Motor neuron (in vitro differentiated cells): ENCODE measurements around the gene ASIC2. TPM values are rescaled to one million over a fixed set of nuclear protein-coding genes. Genes with fewer than 3 reads are reported as not detected.

Experiments
- ATAC-seq, 8 experiments: fragments of 200-7000 bp; cut with Tn5 transposase; replicated peaks in 6 of 8; 2 replicates each; pipeline ENCODE4 v1.8.0; 2021; ENCODE audit warnings: mild to moderate bottlenecking in 8 of 8, moderate library complexity in 8 of 8
- H3K27ac ChIP-seq, 2 donors: fragments of 250-450 bp; sonication (Bioruptor Pico); 2 replicates each; pipeline ENCODE4 v1.9.0; 2021; ENCODE audit warnings: antibody characterized with exemption in 2 of 2, mild to moderate bottlenecking in 2 of 2, moderate library complexity in 1 of 2
- H3K4me1 ChIP-seq, 2 donors: fragments of 250-450 bp; sonication (Bioruptor Pico); replicated peaks in 1 of 2; 2 replicates each; pipeline ENCODE4 v1.6.1; 2021; ENCODE audit warnings: antibody characterized with exemption in 2 of 2, mild to moderate bottlenecking in 2 of 2, moderate library complexity in 1 of 2
- H3K4me3 ChIP-seq, 5 donors: fragments of 250-450 bp; sonication (Bioruptor Pico); 2 replicates each; pipeline ENCODE4 v1.9.0; 2021; ENCODE audit warnings: antibody characterized with exemption in 5 of 5, mild to moderate bottlenecking in 5 of 5, moderate library complexity in 4 of 5
- WGBS, 10 experiments: fragments of 450-650 bp; shearing (Covaris generic); methylation state at CpG; one replicate each; pipeline ENCODE4 v1.0.0; 2022; 5-methylcytosine and 5-hydroxymethylcytosine counted together
- in situ Hi-C, 9 experiments: fragments of 400-800 bp; cut with MboI; loops; one replicate each; pipeline ENCODE4 v1.15.0; 2021; ENCODE audit warnings: low sequenced_read_pairs in 9 of 9, low pct_unique_long_range_greater_than_20kb in 2 of 9; ENCODE audit not compliant: unreplicated experiment in 9 of 9
- total RNA-seq, 8 experiments: library from RNA; unstranded; fragments of 300-600 nt; gene quantifications; 2 replicates each; pipeline versions ENCODE4 v1.2.3 to v1.2.4, GENCODE V29; 2022

The ASIC2 gene
- total RNA-seq, 8 experiments from 2014 or later = 0.66 to 8.2 (median 1.8) TPM

DNA sequence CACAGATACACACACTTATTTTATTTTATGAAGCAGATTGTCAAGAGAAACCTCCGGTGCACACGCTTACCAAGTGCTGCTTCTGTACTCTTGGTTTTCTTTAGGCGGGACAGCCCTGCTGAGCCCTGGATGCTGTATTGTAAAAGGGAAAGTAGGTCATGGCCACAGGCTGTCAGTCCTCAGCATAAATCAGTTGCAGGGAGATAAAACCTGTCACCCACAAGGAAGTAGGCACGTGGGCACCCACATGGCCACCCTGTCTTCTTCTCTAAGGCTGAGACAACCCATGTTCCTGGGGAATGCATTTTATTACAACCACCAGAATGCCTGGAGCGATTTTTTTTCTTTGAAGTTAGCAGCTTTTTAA, 59.3 kb downstream of the ASIC2 start:
- WGBS, 10 experiments = 36 to 80% (median 69%) methylated on average over 1 to 5 of the region's 5 CpGs; no CpG with 5 or more reads in 3 of the 10 experiments

DNA sequence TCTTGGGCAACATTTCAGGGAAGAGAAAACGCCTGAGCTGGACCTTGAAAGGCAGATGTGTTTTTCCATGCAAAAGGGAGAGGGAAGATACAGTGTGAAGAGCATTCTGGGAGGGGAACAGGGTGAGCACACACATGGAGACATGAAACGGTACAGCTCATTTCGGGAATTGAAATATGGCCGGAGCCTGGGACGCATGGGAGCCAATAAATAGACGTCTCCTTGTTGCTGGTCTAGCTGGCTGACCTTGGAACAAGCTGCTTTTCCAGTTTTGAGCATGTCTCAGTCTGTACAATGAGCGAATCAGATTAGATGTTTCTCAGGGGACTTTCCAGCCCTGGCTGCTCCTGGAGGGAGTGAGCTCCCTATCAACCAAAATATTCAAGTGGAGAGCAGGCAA, 63.6 kb downstream of the ASIC2 start:
- ATAC-seq = no peak
- Histone ChIP-seq H3K4me1 (peaks cover 5 to 12% of the 10 kb centered on the region in 2 donors), H3K27ac (no peak overlapping the region), H3K4me3 (no peak overlapping the region)
- 40 to 90% (median 81%) methylated on average over 1 to 6 of the region's 7 CpGs; no CpG with 5 or more reads in 2 of the 10 experiments for WGBS, 10 experiments
- in situ Hi-C loops = no loop called here

More for the DNA sequence above, 59.3 kb downstream of the ASIC2 start:
- in situ Hi-C loops = no loop called here
- peak in 7 of 8 experiments; percentile 8 to 78 (median 51) for ATAC-seq
- Histone ChIP-seq H3K27ac (peak overlapping the region in 1 of 2 donors; percentile 26), H3K4me3 (no peak overlapping the region), H3K4me1 (peaks cover 5 to 12% of the 10 kb centered on the region in 2 donors)

DNA sequence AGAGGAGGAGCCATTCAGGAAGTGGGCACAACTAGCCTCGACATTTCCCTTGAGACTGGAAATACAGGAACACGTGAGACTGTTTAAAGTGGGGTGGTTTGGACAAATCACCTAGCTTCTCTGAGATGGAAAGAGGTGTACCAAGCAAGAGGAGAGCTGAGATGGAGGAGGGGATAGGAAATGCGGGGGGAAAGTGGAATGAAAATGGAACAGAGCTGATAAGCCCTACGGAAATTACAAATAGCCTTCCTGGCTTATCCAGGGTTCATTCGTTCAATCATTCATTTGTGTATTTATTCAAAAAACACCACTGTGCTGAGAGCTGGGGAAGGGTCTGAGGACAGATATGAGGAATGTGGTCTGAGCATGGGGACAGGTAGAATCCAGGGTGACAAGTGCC, 64.1 kb downstream of the ASIC2 start:
- 24 to 100% (median 74%) methylated on average over 1 to 5 of the region's 5 CpGs for WGBS, 10 experiments
- Histone ChIP-seq H3K4me3 (no peak overlapping the region), H3K4me1 (peaks cover 5 to 10% of the 10 kb centered on the region in 2 donors), H3K27ac (no peak overlapping the region)
- no peak for ATAC-seq
- in situ Hi-C loops = no loop called here

DNA sequence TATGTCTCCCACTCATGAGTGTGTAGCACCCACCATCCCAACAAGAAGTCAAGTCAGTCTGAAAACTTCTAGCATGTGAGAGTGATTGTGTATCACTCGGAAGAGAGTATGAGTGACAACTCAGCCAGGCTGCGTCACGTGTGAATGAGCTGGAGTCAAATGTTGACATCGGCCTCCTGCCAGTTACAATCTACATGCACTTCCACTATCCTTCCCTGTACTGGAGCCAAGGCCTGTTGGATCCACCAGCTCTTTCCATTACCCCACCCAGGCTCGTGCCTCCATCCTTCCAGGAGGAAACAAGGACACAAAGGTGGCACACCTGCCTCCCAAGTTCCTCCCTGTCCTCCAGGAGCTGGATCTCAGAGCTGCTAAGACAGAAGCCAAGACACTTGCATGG, 64.5 kb downstream of the ASIC2 start:
- 0 to 100% (median 78%) methylated on average over 1 to 5 of the region's 5 CpGs; no CpG with 5 or more reads in 3 of the 10 experiments for WGBS, 10 experiments

DNA sequence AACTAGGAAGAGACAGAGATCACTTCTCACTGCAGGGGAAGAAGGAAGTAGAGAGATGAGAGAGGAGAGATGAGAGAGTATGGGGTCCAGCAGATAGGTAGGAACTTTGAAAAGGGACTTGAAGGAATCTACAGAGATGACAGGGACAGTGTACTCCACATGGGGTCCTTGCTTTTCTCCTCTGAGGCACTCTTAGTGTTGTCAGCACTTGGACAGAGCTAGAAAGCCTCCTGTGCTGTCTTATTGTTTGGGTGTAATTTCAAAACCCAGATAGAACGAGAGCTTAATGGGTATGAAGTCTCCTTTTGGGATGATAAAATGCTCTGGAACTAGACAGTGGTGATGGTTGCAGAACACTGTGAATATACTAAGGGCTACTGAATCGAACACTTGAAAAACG, 65.2 kb downstream of the ASIC2 start:
- Histone ChIP-seq H3K4me3 (no peak overlapping the region), H3K27ac (no peak overlapping the region), H3K4me1 (no peaks in the 10 kb centered on the region)
- in situ Hi-C loops = no loop called here
- ATAC-seq = no peak
- 58 to 86% (median 71%) methylated on average over 1 to 3 of the region's 3 CpGs; no CpG with 5 or more reads in 3 of the 10 experiments for WGBS, 10 experiments

More for the DNA sequence above, 64.5 kb downstream of the ASIC2 start:
- H3K27ac ChIP-seq = no peak overlapping the region
- no peak overlapping the region for H3K4me3 ChIP-seq
- in situ Hi-C loops = no loop called here
- ATAC-seq = no peak
- peaks cover under 1 to 6% of the 10 kb centered on the region in 2 donors for H3K4me1 ChIP-seq

DNA sequence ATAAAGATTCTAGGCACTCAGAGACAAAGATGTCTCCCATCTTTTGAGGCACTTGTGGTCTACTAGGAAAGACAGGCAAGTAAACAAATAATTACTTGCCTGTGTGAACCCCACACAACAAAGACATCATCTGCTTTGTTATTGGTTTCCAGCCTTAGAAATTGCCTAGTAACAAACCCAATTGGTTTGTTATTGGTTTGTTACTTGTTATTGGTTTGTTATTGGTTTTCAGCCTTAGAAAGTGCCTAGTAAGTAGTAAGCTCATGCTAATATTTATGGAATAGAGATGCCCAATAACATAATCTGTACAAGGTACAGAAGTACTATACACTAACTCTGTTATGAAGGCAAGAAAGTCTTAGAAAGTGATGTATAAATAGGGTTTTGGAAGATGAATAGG, 67.1 kb downstream of the ASIC2 start:
- in situ Hi-C loops = no loop called here
- no peak for ATAC-seq
- H3K27ac ChIP-seq = no peak overlapping the region
- H3K4me1 ChIP-seq = no peaks in the 10 kb centered on the region
- no peak overlapping the region for H3K4me3 ChIP-seq

DNA sequence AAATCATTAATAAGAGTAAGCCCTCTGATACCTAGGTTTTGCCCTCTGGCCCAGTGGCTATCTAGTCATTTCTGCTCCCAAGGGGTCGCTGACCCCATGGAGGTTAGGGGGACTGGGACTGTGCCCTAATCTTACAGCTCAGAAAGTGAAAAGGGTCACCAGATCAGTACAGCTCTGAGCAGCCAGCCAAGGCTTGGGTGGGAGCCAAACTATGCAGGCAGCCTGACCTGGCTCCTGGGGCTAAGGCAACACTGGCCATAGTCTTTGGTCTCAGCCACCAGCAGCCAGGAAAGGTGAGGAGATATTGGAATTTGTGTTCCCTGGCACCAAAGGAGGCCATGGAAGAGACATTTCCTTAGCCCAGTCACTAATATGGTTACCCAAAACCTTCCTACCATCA, 67.6 kb downstream of the ASIC2 start:
- no peak overlapping the region for H3K27ac ChIP-seq
- ATAC-seq = no peak
- H3K4me3 ChIP-seq = no peak overlapping the region
- in situ Hi-C loops = no loop called here
- no peaks in the 10 kb centered on the region for H3K4me1 ChIP-seq
- 29 to 100% (median 60%) methylated on average over 1 of the region's 1 CpG; no CpG with 5 or more reads in 4 of the 10 experiments for WGBS, 10 experiments

DNA sequence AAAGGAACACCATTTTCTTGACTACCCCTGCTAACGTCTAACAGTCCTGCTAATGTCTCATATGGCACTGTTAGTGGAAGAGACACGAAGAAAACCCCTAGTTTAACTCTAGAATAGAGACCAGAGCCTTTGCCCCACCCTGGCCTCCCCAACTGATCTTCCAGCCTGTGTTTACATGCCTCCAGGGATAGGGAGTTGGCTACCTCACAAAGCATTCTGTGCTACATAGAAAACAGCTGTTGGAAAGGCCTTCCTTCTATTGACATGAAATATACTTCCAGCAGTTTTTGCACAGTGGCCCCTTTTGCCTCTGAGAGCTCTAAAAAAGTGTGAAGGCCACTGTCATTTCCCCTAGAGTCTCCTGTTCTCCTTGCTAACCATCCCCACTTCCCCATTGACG, 73.1 kb downstream of the ASIC2 start:
- Histone ChIP-seq H3K27ac (no peak overlapping the region), H3K4me3 (no peak overlapping the region), H3K4me1 (no peaks in the 10 kb centered on the region)
- WGBS, 10 experiments = 0 to 100% (median 68%) methylated on average over 1 to 2 of the region's 3 CpGs; no CpG with 5 or more reads in 2 of the 10 experiments
- in situ Hi-C loops = no loop called here
- peak in 2 of 8 experiments; percentile 74 to 76 for ATAC-seq

DNA sequence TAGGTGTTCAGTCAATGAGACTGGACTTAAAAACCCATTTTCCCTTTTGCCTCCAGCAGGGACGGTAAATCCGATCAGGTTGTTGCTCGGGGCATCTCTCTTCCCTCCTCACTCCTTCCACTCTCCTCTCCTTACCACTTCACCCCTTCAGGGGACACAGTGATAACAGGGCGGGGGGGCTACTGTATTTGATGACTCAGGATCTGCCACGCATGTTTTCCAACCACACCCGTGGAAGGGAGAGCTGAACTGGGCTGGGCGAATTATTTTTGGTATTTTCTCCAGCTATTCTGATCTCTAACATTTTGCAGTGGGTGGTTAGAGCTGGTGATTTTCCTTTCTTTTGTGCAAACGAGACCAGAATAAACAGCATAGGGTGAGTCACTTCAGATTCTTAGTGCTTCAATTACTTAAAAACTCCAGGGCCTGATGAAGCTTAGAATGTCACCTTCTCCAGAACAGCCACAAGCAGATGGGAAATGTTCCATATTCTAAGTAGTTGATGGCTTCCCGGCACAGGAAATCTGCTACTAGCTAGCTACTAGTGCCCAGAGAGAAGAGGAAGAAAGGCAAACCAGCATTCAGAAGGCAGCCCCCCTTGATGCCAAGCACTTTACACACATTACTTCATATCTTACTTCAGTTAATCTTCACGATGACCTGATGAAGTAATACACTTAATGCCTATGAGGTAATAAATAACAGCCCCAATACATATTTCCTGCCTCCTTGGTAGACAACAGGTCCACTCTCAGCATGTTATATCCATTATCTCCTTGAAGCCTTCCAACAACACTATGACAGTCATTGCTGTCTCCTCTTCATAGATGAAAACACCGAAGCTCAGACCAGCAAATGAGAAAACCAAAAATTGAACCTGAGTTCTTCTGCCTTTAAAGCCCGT, 74.1 kb downstream of the ASIC2 start:
- no peak overlapping the region for H3K4me3 ChIP-seq
- WGBS, 10 experiments = 0 to 78% (median 46%) methylated on average over 1 to 8 of the region's 12 CpGs; no CpG with 5 or more reads in 1 of the 10 experiments
- H3K4me1 ChIP-seq = no peaks in the 10 kb centered on the region
- in situ Hi-C loops = no loop called here
- H3K27ac ChIP-seq = no peak overlapping the region
- ATAC-seq = peak in 7 of 8 experiments; percentile 48 to 83 (median 77)

DNA sequence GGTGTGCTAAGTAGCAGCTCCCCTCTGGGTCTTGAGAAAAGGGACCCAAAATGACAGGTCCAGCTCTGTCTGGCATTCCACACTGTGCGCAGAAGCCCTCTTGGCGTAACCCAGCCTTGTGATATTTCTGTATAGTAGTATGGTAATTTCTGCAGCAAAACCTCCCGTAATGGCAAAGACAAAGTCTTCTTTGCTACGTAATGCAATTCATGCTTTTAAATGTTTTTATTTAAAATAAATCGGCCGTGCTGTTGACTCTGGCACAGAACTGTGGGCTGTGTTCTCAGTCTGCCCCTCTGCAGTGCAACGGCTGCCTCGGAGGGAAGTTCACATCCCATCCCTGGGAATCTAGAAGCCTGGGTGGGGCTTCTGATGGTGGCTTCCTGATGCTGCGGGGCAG, 75.2 kb downstream of the ASIC2 start:
- in situ Hi-C loops = no loop called here
- H3K4me3 ChIP-seq = no peak overlapping the region
- ATAC-seq = no peak

DNA sequence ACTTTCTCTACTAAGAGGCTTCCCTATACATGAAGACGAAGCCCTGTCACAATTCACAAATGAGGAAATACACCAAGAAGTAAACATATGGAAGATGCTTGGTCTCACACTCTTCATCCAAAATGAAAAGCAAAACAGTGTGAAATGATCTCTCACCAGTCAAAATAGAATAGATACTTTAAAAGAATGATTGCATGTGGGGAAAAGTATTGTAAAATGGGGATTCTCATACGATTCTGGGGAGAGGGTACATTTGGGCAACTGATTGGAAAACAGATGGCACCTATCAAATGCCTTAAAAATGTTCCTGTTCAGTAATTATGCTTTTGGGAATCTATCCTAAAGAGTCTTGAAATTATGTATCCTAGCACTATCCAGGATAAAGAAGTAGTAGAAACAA, 78.1 kb downstream of the ASIC2 start:
- no peak for ATAC-seq
- 40 to 100% (median 72%) methylated on average over 1 to 2 of the region's 2 CpGs for WGBS, 10 experiments
- Histone ChIP-seq H3K27ac (no peak overlapping the region), H3K4me3 (no peak overlapping the region), H3K4me1 (no peaks in the 10 kb centered on the region)
- in situ Hi-C loops = no loop called here

More for the DNA sequence above, 75.2 kb downstream of the ASIC2 start:
- H3K27ac ChIP-seq = no peak overlapping the region
- 65 to 94% (median 78%) methylated on average over 2 to 8 of the region's 9 CpGs; no CpG with 5 or more reads in 3 of the 10 experiments for whole genome bisulfite sequencing, 10 experiments
- no peaks in the 10 kb centered on the region for H3K4me1 ChIP-seq

DNA sequence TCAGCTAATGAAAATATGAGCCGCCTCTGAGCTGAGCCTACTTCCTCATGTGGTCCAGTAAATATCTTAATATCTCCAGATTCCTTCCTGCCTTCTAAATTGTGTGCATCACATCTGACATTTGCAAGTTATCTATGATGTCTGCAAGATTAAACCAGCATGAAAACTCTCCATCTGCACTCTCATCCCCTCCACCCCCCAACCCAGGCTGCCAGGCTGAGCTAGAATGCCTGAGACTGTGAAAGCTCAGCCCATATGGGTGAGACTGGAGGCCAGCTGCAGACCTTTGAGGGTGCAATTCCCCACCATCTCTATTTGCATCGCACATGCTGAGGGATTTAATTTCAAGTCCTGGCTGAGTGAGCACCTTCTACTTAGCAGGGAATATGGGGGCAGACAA, 82.8 kb downstream of the ASIC2 start:
- peak in 2 of 8 experiments; percentile 19 to 64 for ATAC-seq
- WGBS, 10 experiments = 63 to 100% (median 90%) methylated on average over 1 to 2 of the region's 2 CpGs; no CpG with 5 or more reads in 5 of the 10 experiments

DNA sequence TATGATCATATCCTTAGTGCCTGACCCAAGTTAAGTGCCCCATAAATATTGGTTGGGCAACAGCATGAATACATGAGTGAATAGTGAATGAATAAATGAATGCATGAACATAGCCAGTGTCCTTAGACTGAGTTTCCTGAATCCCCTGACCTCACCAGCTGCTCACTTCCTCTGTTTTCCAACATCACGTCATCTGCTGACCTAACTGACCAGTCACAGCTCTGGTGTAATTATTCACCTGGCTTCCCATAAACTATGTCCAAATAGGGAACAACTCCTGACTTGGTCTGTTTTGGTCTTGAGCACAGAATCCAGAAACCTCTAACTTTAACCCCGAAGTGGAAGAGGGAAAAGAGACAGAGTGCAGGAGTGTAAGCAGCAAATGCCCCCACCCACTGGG, 83.4 kb downstream of the ASIC2 start:
- ATAC-seq = peak in 5 of 8 experiments; percentile 21 to 90 (median 39)
- in situ Hi-C loops = no loop called here
- Histone ChIP-seq H3K4me3 (no peak overlapping the region), H3K4me1 (no peaks in the 10 kb centered on the region), H3K27ac (no peak overlapping the region)
- 0 to 66% (median 32%) methylated on average over 1 to 2 of the region's 2 CpGs; no CpG with 5 or more reads in 4 of the 10 experiments for WGBS, 10 experiments

More for the DNA sequence above, 82.8 kb downstream of the ASIC2 start:
- no peak overlapping the region for H3K4me3 ChIP-seq
- in situ Hi-C loops = no loop called here
- no peaks in the 10 kb centered on the region for H3K4me1 ChIP-seq
- H3K27ac ChIP-seq = no peak overlapping the region
